ENCODE results near the gene NPNT.

DNA sequence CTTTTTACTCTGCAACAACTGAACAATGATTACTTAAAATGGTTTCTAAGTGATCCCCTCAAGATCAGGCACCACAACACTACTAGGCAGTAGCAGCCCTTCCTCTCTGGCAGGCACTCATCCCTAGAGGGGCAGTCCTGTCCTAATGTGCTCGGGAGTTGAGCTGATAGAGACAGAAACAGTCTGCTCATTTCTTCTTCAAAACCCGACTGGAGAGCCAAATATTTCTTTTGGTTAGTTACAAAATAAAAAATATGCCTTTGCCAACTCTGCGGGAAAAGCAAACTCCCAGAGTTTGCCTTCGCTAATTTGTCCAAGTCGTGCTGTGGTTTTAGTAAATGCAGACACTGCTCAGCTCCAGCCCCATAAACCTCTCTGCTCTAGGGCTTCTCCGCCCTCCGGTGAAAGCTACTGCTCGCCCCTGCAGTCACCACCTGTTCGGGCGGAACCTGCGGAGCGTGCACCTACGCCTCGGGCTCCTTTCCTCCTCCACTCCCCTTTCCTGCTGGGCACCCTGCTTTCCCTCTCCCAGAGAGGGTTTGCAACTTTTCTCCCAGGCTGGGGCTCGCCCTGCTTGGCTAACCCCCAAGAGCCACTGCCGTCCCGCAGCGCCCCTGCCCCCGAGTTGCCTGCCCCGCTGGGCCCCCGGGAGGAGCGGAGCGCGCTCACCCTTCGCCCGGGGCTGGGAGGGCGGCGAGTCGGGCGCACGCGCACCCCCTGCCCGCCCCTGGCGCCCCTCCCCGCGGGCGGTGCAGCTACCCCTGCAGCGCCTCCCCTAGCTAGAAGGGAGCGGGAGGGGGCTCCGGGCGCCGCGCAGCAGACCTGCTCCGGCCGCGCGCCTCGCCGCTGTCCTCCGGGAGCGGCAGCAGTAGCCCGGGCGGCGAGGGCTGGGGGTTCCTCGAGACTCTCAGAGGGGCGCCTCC is at the start of gene NPNT:
- TF ChIP-seq, protein P1, sequence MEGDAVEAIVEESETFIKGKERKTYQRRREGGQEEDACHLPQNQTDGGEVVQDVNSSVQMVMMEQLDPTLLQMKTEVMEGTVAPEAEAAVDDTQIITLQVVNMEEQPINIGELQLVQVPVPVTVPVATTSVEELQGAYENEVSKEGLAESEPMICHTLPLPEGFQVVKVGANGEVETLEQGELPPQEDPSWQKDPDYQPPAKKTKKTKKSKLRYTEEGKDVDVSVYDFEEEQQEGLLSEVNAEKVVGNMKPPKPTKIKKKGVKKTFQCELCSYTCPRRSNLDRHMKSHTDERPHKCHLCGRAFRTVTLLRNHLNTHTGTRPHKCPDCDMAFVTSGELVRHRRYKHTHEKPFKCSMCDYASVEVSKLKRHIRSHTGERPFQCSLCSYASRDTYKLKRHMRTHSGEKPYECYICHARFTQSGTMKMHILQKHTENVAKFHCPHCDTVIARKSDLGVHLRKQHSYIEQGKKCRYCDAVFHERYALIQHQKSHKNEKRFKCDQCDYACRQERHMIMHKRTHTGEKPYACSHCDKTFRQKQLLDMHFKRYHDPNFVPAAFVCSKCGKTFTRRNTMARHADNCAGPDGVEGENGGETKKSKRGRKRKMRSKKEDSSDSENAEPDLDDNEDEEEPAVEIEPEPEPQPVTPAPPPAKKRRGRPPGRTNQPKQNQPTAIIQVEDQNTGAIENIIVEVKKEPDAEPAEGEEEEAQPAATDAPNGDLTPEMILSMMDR (IDR thresholded peaks at IDR 0.05) = no peak
- no peak for TF ChIP-seq POLR2A (IDR thresholded peaks at IDR 0.05)

Data from lower leg skin (tissue), 3 donors.